Gastroesophageal sphincter (tissue), 3 donors: ENCODE results near the gene ZBTB12.

ENCODE experiments used
- CTCF ChIP-seq, 4 experiments: fragments of 200-600 bp in 2 of 4; fragments of 450-650 bp in 2 of 4; sonication (generic) in 1 of 4; IDR thresholded peaks; one replicate each; pipeline ENCODE4 v1.5.1; 2017 to 2019; ENCODE audit warnings: antibody characterized with exemption in 4 of 4, mild to moderate bottlenecking in 2 of 4, moderate library complexity in 2 of 4
- POLR2A ChIP-seq, 2 donors: fragments of 450-650 bp; IDR thresholded peaks; one replicate each; pipeline ENCODE4 v1.6.1; 2017; ENCODE audit warnings: antibody characterized with exemption in 2 of 2, mild to moderate bottlenecking in 2 of 2, moderate library complexity in 1 of 2
- POLR2AphosphoS5 ChIP-seq: sonication (generic); formaldehyde crosslinking; IDR thresholded peaks from one replicate; pipeline ENCODE4 v1.6.1; 2017; ENCODE audit warnings: antibody characterized with exemption

DNA sequence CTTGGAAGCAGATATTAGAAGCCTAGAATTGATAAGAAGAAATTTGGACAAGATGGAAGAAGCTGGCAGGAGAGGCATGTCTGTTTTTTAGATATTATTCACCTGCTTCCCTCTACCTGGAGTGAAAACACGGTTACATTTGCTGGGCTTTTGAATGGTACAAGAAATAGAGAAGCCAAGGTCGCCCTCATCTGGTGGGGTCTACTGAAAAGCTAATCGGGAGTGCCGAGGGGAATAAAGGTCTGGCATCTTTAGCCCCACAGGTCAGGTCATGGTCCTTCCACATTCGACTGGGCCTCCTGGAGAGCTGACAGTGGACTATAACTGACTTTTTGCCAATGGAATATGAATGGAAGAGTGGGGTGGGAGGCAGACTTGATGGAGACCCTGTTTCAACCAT, 21.1 kb upstream of the ZBTB12 start:
- peak in 1 of 4 experiments; percentile 15 for TF ChIP-seq CTCF (IDR thresholded peaks at IDR 0.05)
- no peak for TF ChIP-seq POLR2A (IDR thresholded peaks at IDR 0.05)
- no peak for TF ChIP-seq POLR2AphosphoS5
